ELR (cell line): Measurements from ENCODE around the gene GSE1.
A peak's percentile ranks its signal among the peaks of the same experiment; 100 is the strongest.

Source experiments
- DNase-seq: peaks from one replicate; pipeline ENCODE4 v3.0.0-alpha.2; 2015; ENCODE audit warnings: low read depth

The GSE1 gene

GRCh38 chr16:85612801-85613603 is at the start of gene GSE1:
GSE1 (plus strand) TSS chr16:85613322; CDS start chr16:85613392, 70 bp downstream.
- DNase-seq, result peak; percentile 85

GRCh38 chr16:85563515-85564276 is 49.4 kb upstream of the GSE1 start:
- peak; percentile 71 for DNase-seq

- DNase-seq, result no peak
Observed at GRCh38 chr16:85564277-85565051, 48.7 kb upstream of the GSE1 start.

GRCh38 chr16:85565340-85565739 is 47.8 kb upstream of the GSE1 start:
- DNase-seq, result no peak

- DNase-seq, result no peak
Observed at GRCh38 chr16:85565801-85566526, 47.2 kb upstream of the GSE1 start.

GRCh38 chr16:85566561-85567100 is 46.5 kb upstream of the GSE1 start:
- no peak for DNase-seq

GRCh38 chr16:85567101-85567866 is 45.8 kb upstream of the GSE1 start:
- DNase-seq, result no peak

GRCh38 chr16:85567935-85568334 is 45.2 kb upstream of the GSE1 start:
- DNase-seq, result no peak

- DNase-seq, result no peak
Observed at GRCh38 chr16:85568519-85568918, 44.6 kb upstream of the GSE1 start.

GRCh38 chr16:85569039-85569614 is 44.0 kb upstream of the GSE1 start:
- no peak for DNase-seq

GRCh38 chr16:85569615-85570212 is 43.4 kb upstream of the GSE1 start:
- peak; percentile 77 for DNase-seq

GRCh38 chr16:85570213-85570734 is 42.8 kb upstream of the GSE1 start:
- no peak for DNase-seq

GRCh38 chr16:85570735-85571562 is 42.2 kb upstream of the GSE1 start:
- DNase-seq, result no peak

- no peak for DNase-seq
Observed at GRCh38 chr16:85571563-85571812, 41.6 kb upstream of the GSE1 start.

GRCh38 chr16:85571813-85572619 is 41.1 kb upstream of the GSE1 start:
- no peak for DNase-seq

- DNase-seq, result no peak
Observed at GRCh38 chr16:85573045-85573695, 40.0 kb upstream of the GSE1 start.

GRCh38 chr16:85573696-85574641 is 39.2 kb upstream of the GSE1 start:
- DNase-seq, result no peak
